IMR-90 (cell line): ENCODE measurements around the gene DHX29. TPM values are rescaled to one million over a fixed set of nuclear protein-coding genes. Genes with fewer than 3 reads are reported as not detected.
A peak's percentile ranks its signal among the peaks of the same experiment; 100 is the strongest.

Experiments
- ATAC-seq: fragments of 200-7000 bp; cut with Tn5 transposase; 2 replicates; pipeline ENCODE4 v1.9.1; 2020; ENCODE audit warnings: low read depth, mild to moderate bottlenecking, moderate library complexity
- BruUV-seq: library from RNA; stranded (reverse); fragments of 400-500 nt; replicated peaks from 2 replicates; lab custom pipeline; 2021; lab: Mats Ljungman, UMichigan
- CTCF ChIA-PET: fragments of 300-600 bp; formaldehyde crosslinking; extraction: SDS; loops from one replicate; lab custom pipeline; 2021; ENCODE audit warnings: antibody characterized with exemption; lab: Yijun Ruan, JAX
- POLR2A ChIA-PET: fragments of 300-600 bp; sonication (Branson Sonifier 250); formaldehyde crosslinking; loops from one replicate; lab custom pipeline; 2022; ENCODE audit warnings: antibody characterized with exemption; ENCODE audit not compliant: unreplicated experiment; lab: Charles Lee
- DNase-seq: peaks from one replicate; pipeline ENCODE4 v3.0.0; 2013
- H2AFZ ChIP-seq: replicated peaks from 2 replicates; pipeline ENCODE3; 2013; ENCODE audit warnings: low read length, mild to moderate bottlenecking; ENCODE audit not compliant: poor library complexity
- H2AK5ac ChIP-seq: 2 replicates; pipeline ENCODE4 v1.6.1; 2013; ENCODE audit warnings: low read depth, low read length, inconsistent platforms
- H2AK9ac ChIP-seq: replicated peaks from 2 replicates; pipeline ENCODE3; 2013; ENCODE audit warnings: mild to moderate bottlenecking, low read depth, low read length, moderate library complexity; ENCODE audit not compliant: poor library complexity
- H2BK120ac ChIP-seq: 2 replicates; pipeline ENCODE4 v1.6.1; 2013; ENCODE audit warnings: low read depth, low read length, inconsistent platforms
- H2BK15ac ChIP-seq: 3 replicates; pipeline ENCODE4 v1.6.1; 2013; ENCODE audit warnings: low read depth, low read length, inconsistent platforms
- H2BK20ac ChIP-seq: 2 replicates; pipeline ENCODE4 v1.6.1; 2013; ENCODE audit warnings: low read depth, mild to moderate bottlenecking, inconsistent platforms, low read length, moderate library complexity
- H2BK5ac ChIP-seq: 2 replicates; pipeline ENCODE4 v1.6.1; 2013; ENCODE audit warnings: mild to moderate bottlenecking, low read depth, low read length, inconsistent platforms; ENCODE audit not compliant: poor library complexity, severe bottlenecking
- H3K14ac ChIP-seq: replicated peaks from 2 replicates; pipeline ENCODE4 v1.6.1; 2013; ENCODE audit warnings: low read depth, low read length, inconsistent platforms
- H3K18ac ChIP-seq: 2 replicates; pipeline ENCODE4 v1.6.1; 2013; ENCODE audit warnings: low read depth, low read length, control low read depth
- H3K23ac ChIP-seq: 2 replicates; pipeline ENCODE4 v1.6.1; 2013; ENCODE audit warnings: low read depth, low read length, inconsistent platforms
- H3K27ac ChIP-seq: 2 replicates; pipeline ENCODE4 v1.5.1; 2013; ENCODE audit warnings: mild to moderate bottlenecking, control low read depth, low read length; ENCODE audit not compliant: insufficient read depth
- H3K27me3 ChIP-seq: 2 replicates; pipeline ENCODE4 v1.6.1; 2013; ENCODE audit warnings: low read length; ENCODE audit not compliant: control insufficient read depth, insufficient read depth
- H3K36me3 ChIP-seq: 2 replicates; pipeline ENCODE4 v1.6.1; 2013; ENCODE audit warnings: low read length, mixed read lengths; ENCODE audit not compliant: control insufficient read depth, insufficient read depth
- H3K4ac ChIP-seq: 2 replicates; pipeline ENCODE4 v1.6.1; 2013; ENCODE audit warnings: low read depth, low read length, inconsistent platforms
- H3K4me1 ChIP-seq: 2 replicates; pipeline ENCODE4 v1.6.1; 2013; ENCODE audit warnings: low read length, mixed read lengths; ENCODE audit not compliant: control insufficient read depth, insufficient read depth
- H3K4me2 ChIP-seq: 2 replicates; pipeline ENCODE4 v1.6.1; 2013; ENCODE audit warnings: low read depth, mild to moderate bottlenecking, control low read depth, low read length, moderate library complexity
- H3K4me3 ChIP-seq: 2 replicates; pipeline ENCODE4 v1.5.1; 2013; ENCODE audit warnings: low read depth, mild to moderate bottlenecking, control low read depth, low read length, moderate library complexity; ENCODE audit not compliant: insufficient read depth
- H3K56ac ChIP-seq: 2 replicates; pipeline ENCODE4 v1.6.1; 2013; ENCODE audit warnings: low read length, inconsistent platforms; ENCODE audit not compliant: insufficient read depth; ENCODE audit errors: extremely low read depth
- H3K79me1 ChIP-seq, 2 experiments: 2 replicates each; pipeline ENCODE4 v1.6.1; 2013; ENCODE audit warnings: low read length in 2 of 2, inconsistent platforms in 1 of 2, low read depth in 1 of 2
- H3K9ac ChIP-seq: 2 replicates; pipeline ENCODE4 v1.6.1; 2013; ENCODE audit warnings: low read depth, low read length, control low read depth
- H3K9me1 ChIP-seq: 2 replicates; pipeline ENCODE4 v1.6.1; 2013; ENCODE audit warnings: low read length, inconsistent platforms; ENCODE audit not compliant: insufficient read depth
- H3K9me3 ChIP-seq: 2 replicates; pipeline ENCODE4 v1.6.1; 2013; ENCODE audit warnings: low read length; ENCODE audit not compliant: control insufficient read depth, insufficient read depth
- H4K20me1 ChIP-seq: 2 replicates; pipeline ENCODE4 v1.6.1; 2013; ENCODE audit warnings: low read length, inconsistent platforms; ENCODE audit not compliant: insufficient read depth
- H4K5ac ChIP-seq: 2 replicates; pipeline ENCODE4 v1.6.1; 2013; ENCODE audit warnings: mild to moderate bottlenecking, low read depth, low read length, control low read depth
- H4K8ac ChIP-seq, 2 experiments: 2 replicates each; pipeline ENCODE4 v1.6.1; 2013; ENCODE audit warnings: low read depth in 2 of 2, low read length in 2 of 2, control low read depth in 1 of 2, inconsistent platforms in 1 of 2
- H4K91ac ChIP-seq: 2 replicates; pipeline ENCODE4 v1.6.1; 2013; ENCODE audit warnings: low read depth, low read length, inconsistent platforms; ENCODE audit not compliant: insufficient read depth
- BHLHE40 ChIP-seq: fragments of 150-350 bp; IDR thresholded peaks from 2 replicates; pipeline ENCODE4 v1.6.1; 2016; ENCODE audit warnings: mild to moderate bottlenecking, low read depth, low read length
- CEBPB ChIP-seq: IDR thresholded peaks from 2 replicates; pipeline ENCODE4 v1.6.1; 2012; ENCODE audit warnings: low read depth, low read length, improper control_type of control experiment
- CHD1 ChIP-seq: IDR thresholded peaks from 2 replicates; pipeline ENCODE4 v1.6.1; 2012; ENCODE audit warnings: low read depth, low read length, improper control_type of control experiment
- FOS ChIP-seq: fragments of 150-350 bp; IDR thresholded peaks from 2 replicates; pipeline ENCODE4 v1.6.1; 2016; ENCODE audit warnings: low read depth, low read length
- MAFK ChIP-seq: IDR thresholded peaks from 2 replicates; pipeline ENCODE4 v1.6.1; 2012; ENCODE audit warnings: low read depth, low read length, improper control_type of control experiment
- MAZ ChIP-seq: IDR thresholded peaks from 2 replicates; pipeline ENCODE4 v1.6.1; 2012; ENCODE audit warnings: low read depth, mild to moderate bottlenecking, low read length, improper control_type of control experiment, moderate library complexity, borderline replicate concordance
- MXI1 ChIP-seq: IDR thresholded peaks from 2 replicates; pipeline ENCODE4 v1.6.1; 2012; ENCODE audit warnings: low read depth, mild to moderate bottlenecking, low read length, moderate library complexity, borderline replicate concordance
- NFE2L2 ChIP-seq: fragments of 150-350 bp; IDR thresholded peaks from 2 replicates; pipeline ENCODE4 v1.6.1; 2016; ENCODE audit warnings: low read depth, mild to moderate bottlenecking, low read length
- POLR2A ChIP-seq: IDR thresholded peaks from 2 replicates; pipeline ENCODE4 v1.6.1; 2012; ENCODE audit warnings: mild to moderate bottlenecking, low read depth, low read length
- RAD21 ChIP-seq: IDR thresholded peaks from 2 replicates; pipeline ENCODE4 v1.6.1; 2012; ENCODE audit warnings: low read length, improper control_type of control experiment
- RCOR1 ChIP-seq: IDR thresholded peaks from 2 replicates; pipeline ENCODE4 v1.6.1; 2012; ENCODE audit warnings: mild to moderate bottlenecking, low read length, improper control_type of control experiment; ENCODE audit not compliant: insufficient replicate concordance
- RFX5 ChIP-seq: IDR thresholded peaks from 2 replicates; pipeline ENCODE4 v1.8.0; 2012; ENCODE audit warnings: low read depth, mild to moderate bottlenecking, low read length, moderate library complexity
- SMC3 ChIP-seq: fragments of 150-350 bp; IDR thresholded peaks from 2 replicates; pipeline ENCODE4 v1.6.1; 2016; ENCODE audit warnings: low read depth, mild to moderate bottlenecking, antibody characterized with exemption, low read length, moderate library complexity
- WGBS, 2 experiments: methylation state at CpG; one replicate each; pipeline versions ENCODE4 v1.1.5 to v1.1.7; 2013; ENCODE audit warnings: missing lambda C conversion rate in 2 of 2; ENCODE audit not compliant: insufficient read length in 1 of 2; ENCODE audit errors: extremely low coverage in 2 of 2; 5-methylcytosine and 5-hydroxymethylcytosine counted together
- dilution Hi-C: fragments of 300-500 bp; cut with HindIII; formaldehyde crosslinking; loops from one replicate; pipeline ENCODE4 v1.14.3; 2018; ENCODE audit warnings: low sequenced_read_pairs; ENCODE audit not compliant: unreplicated experiment
- in situ Hi-C: fragments of 300-500 bp; cut with MboI; formaldehyde crosslinking; loops from 3 replicates; pipeline ENCODE4 v1.14.3; 2019; ENCODE audit warnings: low sequenced_read_pairs, inconsistent platforms, mixed read lengths
- intact Hi-C: fragments of 100-400 bp; cut with micrococcal nuclease; formaldehyde crosslinking; loops from 2 replicates; pipeline ENCODE4 v1.10.0; 2022
- polyA plus RNA-seq, 3 experiments: library from polyadenylated mRNA; depleted of rRNA; stranded (reverse); fragments of >200 nt; gene quantifications; 2 replicates each; pipeline ENCODE4 v1.2.3, GENCODE V29; 2012; ENCODE audit warnings: low replicate concordance in 1 of 3
- total RNA-seq: library from RNA; depleted of rRNA; stranded (reverse); fragments of >200 nt; gene quantifications from 2 replicates; pipeline ENCODE4 v1.2.3, GENCODE V29; 2012
- TF ChIP-seq, protein P1 (sequence below): fragments of 150-350 bp; IDR thresholded peaks from 2 replicates; pipeline ENCODE4 v1.6.1; 2016; ENCODE audit warnings: low read depth, mild to moderate bottlenecking, low read length, moderate library complexity, borderline replicate concordance
- TF ChIP-seq, protein P2 (sequence below): conservative IDR thresholded peaks from 2 replicates; pipeline ENCODE4 v1.5.1; 2012; ENCODE audit warnings: mild to moderate bottlenecking, low read depth, low read length, improper control_type of control experiment

Gene DHX29
- total and polyA plus RNA-seq, 2 of the 4 experiments (the other 2 are of a cell fraction) = 9.5 to 25.6 TPM

- no peak overlapping the region for H2AK5ac ChIP-seq
- in situ Hi-C loops (no loop called here), intact Hi-C loops (no loop called here), dilution Hi-C loops (no loop called here)
- H4K91ac ChIP-seq = no peak overlapping the region
- no peak for DNase-seq
- no TSS peak for BruUV-seq
- H4K20me1 ChIP-seq = peaks cover 23% of the 10 kb centered on the region; the same call in 1 of the 2 replicates
- CTCF ChIA-PET = interaction anchor here (0.6 kb wide), 1 partner anchor 1464 kb away, joined by 4 read pairs; no protein-coding TSS in a partner anchor
- H3K18ac ChIP-seq = no peak overlapping the region
- no peak overlapping the region for H2BK20ac ChIP-seq
- peaks cover 9% of the 10 kb centered on the region; the same call in 1 of the 2 replicates for H3K4me1 ChIP-seq
- no peak overlapping the region for H4K8ac ChIP-seq
- H2AFZ ChIP-seq = peak overlapping the region; percentile 88
- H3K79me1 ChIP-seq = no peaks in the 10 kb centered on the region
- no peak overlapping the region for H4K5ac ChIP-seq
- peak overlapping the region; percentile 42 for H3K4me3 ChIP-seq
- no peak overlapping the region for H2BK120ac ChIP-seq
- no peak overlapping the region for H3K9ac ChIP-seq
- H3K27me3 ChIP-seq = peaks cover 84% of the 10 kb centered on the region
- no peak overlapping the region for H3K14ac ChIP-seq
- no peaks in the 10 kb centered on the region for H3K9me1 ChIP-seq
- H3K4me2 ChIP-seq = peak overlapping the region; percentile 81
- no peaks in the 10 kb centered on the region for H3K36me3 ChIP-seq
- peaks cover 4% of the 10 kb centered on the region; the same call in 1 of the 2 replicates for H3K9me3 ChIP-seq
- H2BK15ac ChIP-seq = no peak overlapping the region
- H3K56ac ChIP-seq = no peak overlapping the region
- H2AK9ac ChIP-seq = peak overlapping the region; percentile 38
- POLR2A ChIA-PET = interaction anchor here (0.6 kb wide), 1 partner anchor 14 kb away, joined by 3 read pairs; no protein-coding TSS in a partner anchor
- 2% methylated on average over 18 of the region's 45 CpGs; no CpG with 5 or more reads in 1 of the 2 experiments for WGBS, 2 experiments
- no peak overlapping the region for H3K4ac ChIP-seq
- H2BK5ac ChIP-seq = no peak overlapping the region
- no peak overlapping the region for H3K27ac ChIP-seq
- no peak overlapping the region for H3K23ac ChIP-seq
- no peak for ATAC-seq
- TF ChIP-seq CEBPB = no peak
- TF ChIP-seq, protein P1, sequence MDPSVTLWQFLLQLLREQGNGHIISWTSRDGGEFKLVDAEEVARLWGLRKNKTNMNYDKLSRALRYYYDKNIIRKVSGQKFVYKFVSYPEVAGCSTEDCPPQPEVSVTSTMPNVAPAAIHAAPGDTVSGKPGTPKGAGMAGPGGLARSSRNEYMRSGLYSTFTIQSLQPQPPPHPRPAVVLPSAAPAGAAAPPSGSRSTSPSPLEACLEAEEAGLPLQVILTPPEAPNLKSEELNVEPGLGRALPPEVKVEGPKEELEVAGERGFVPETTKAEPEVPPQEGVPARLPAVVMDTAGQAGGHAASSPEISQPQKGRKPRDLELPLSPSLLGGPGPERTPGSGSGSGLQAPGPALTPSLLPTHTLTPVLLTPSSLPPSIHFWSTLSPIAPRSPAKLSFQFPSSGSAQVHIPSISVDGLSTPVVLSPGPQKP = no peak
- no peak for TF ChIP-seq CHD1
- no peak for TF ChIP-seq BHLHE40
- no peak for TF ChIP-seq RCOR1
- no peak for TF ChIP-seq MAFK
- TF ChIP-seq POLR2A = no peak
- TF ChIP-seq RFX5 = no peak
- no peak for TF ChIP-seq NFE2L2
- no peak for TF ChIP-seq SMC3
- no peak for TF ChIP-seq RAD21
- TF ChIP-seq MXI1 = no peak
- TF ChIP-seq, protein P2, sequence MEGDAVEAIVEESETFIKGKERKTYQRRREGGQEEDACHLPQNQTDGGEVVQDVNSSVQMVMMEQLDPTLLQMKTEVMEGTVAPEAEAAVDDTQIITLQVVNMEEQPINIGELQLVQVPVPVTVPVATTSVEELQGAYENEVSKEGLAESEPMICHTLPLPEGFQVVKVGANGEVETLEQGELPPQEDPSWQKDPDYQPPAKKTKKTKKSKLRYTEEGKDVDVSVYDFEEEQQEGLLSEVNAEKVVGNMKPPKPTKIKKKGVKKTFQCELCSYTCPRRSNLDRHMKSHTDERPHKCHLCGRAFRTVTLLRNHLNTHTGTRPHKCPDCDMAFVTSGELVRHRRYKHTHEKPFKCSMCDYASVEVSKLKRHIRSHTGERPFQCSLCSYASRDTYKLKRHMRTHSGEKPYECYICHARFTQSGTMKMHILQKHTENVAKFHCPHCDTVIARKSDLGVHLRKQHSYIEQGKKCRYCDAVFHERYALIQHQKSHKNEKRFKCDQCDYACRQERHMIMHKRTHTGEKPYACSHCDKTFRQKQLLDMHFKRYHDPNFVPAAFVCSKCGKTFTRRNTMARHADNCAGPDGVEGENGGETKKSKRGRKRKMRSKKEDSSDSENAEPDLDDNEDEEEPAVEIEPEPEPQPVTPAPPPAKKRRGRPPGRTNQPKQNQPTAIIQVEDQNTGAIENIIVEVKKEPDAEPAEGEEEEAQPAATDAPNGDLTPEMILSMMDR = no peak
- TF ChIP-seq MAZ = no peak
- no peak for TF ChIP-seq FOS
These were observed 75.1 kb downstream of the DHX29 start for GRCh38 chr5:55232271-55232984.
